ENCODE results near the gene CLSTN1.

CLSTN1 gene

GRCh38 chr1:9710037-9710436 lies 113.7 kb downstream of the CLSTN1 start:
- no peak overlapping the region for H3K14ac ChIP-seq (ENCODE audit: low read length)
- H2AK5ac ChIP-seq (ENCODE audit: low read depth, low read length), result no peak overlapping the region
- no peak overlapping the region for H3K4ac ChIP-seq (ENCODE audit: low read length)
- no peaks in the 10 kb centered on the region for H3K27me3 ChIP-seq (ENCODE audit: control insufficient read depth in 3 of 3, insufficient read depth in 3 of 3, low read depth in 1 of 3, low read length in 3 of 3)
- no peak overlapping the region for H2BK15ac ChIP-seq (ENCODE audit: low read length)
- no peak overlapping the region for H4K8ac ChIP-seq (ENCODE audit: low read depth, low read length)
- no peaks in the 10 kb centered on the region for H3K36me3 ChIP-seq (replicated peaks in 1 of 2; ENCODE audit: control insufficient read depth in 2 of 2, insufficient read depth in 2 of 2, low read length in 2 of 2)
- H2BK12ac ChIP-seq (ENCODE audit: low read length), result no peak overlapping the region
- no peak overlapping the region for H3K18ac ChIP-seq (ENCODE audit: low read length)
- H3K9ac ChIP-seq (ENCODE audit: low read depth, low read length, poor library complexity), result no peak overlapping the region
- H2AFZ ChIP-seq (ENCODE audit: low read length), result no peak overlapping the region
- H3K4me1 ChIP-seq (ENCODE audit: control insufficient read depth in 2 of 2, insufficient read depth in 1 of 2, low read depth in 1 of 2, low read length in 2 of 2), result no peaks in the 10 kb centered on the region
- no peaks in the 10 kb centered on the region for H3K9me3 ChIP-seq (replicated peaks in 1 of 2; ENCODE audit: control insufficient read depth in 2 of 2, insufficient read depth in 1 of 2, low read depth in 1 of 2, low read length in 2 of 2)
- no peak overlapping the region for H3K4me3 ChIP-seq (ENCODE audit: low read length in 2 of 2)
- H3K4me2 ChIP-seq (ENCODE audit: insufficient read depth, low read length, poor library complexity, severe bottlenecking), result no peak overlapping the region
- no peak overlapping the region for H3K27ac ChIP-seq (replicated peaks; ENCODE audit: low read length)
- DNase-seq (ENCODE audit: low spot score), result no peak
- no CpG with 5 or more reads among the region's 8 CpGs for WGBS, 2 donors (ENCODE audit: extremely low coverage in 2 of 2, insufficient read length in 2 of 2, insufficient replicate concordance in 1 of 2)
- no peak overlapping the region for H2BK5ac ChIP-seq (ENCODE audit: low read length)
- no peak overlapping the region for H3K23ac ChIP-seq (ENCODE audit: low read depth, low read length, poor library complexity)
- H4K91ac ChIP-seq (ENCODE audit: low read depth, low read length, poor library complexity), result no peak overlapping the region
- H3K79me1 ChIP-seq (ENCODE audit: low read depth, low read length), result no peaks in the 10 kb centered on the region
- H2BK120ac ChIP-seq (ENCODE audit: low read depth, low read length), result no peak overlapping the region

- Histone ChIP-seq H3K27me3 (ENCODE audit: control insufficient read depth in 3 of 3, insufficient read depth in 3 of 3, low read depth in 1 of 3, low read length in 3 of 3) (no peaks in the 10 kb centered on the region), H3K23ac (ENCODE audit: low read depth, low read length, poor library complexity) (no peak overlapping the region), H3K4me2 (ENCODE audit: insufficient read depth, low read length, poor library complexity, severe bottlenecking) (no peak overlapping the region), H3K9ac (ENCODE audit: low read depth, low read length, poor library complexity) (no peak overlapping the region), H3K18ac (ENCODE audit: low read length) (no peak overlapping the region), H4K8ac (ENCODE audit: low read depth, low read length) (no peak overlapping the region), H2BK12ac (ENCODE audit: low read length) (no peak overlapping the region), H3K4me3 (ENCODE audit: low read length in 2 of 2) (no peak overlapping the region), H3K36me3 (replicated peaks in 1 of 2; ENCODE audit: control insufficient read depth in 2 of 2, insufficient read depth in 2 of 2, low read length in 2 of 2) (no peaks in the 10 kb centered on the region), H2AK5ac (ENCODE audit: low read depth, low read length) (no peak overlapping the region), H3K9me3 (replicated peaks in 1 of 2; ENCODE audit: control insufficient read depth in 2 of 2, insufficient read depth in 1 of 2, low read depth in 1 of 2, low read length in 2 of 2) (peaks cover 6 to 10% of the 10 kb centered on the region in 2 donors), H3K27ac (replicated peaks; ENCODE audit: low read length) (no peak overlapping the region), H2AFZ (ENCODE audit: low read length) (no peak overlapping the region), H2BK120ac (ENCODE audit: low read depth, low read length) (no peak overlapping the region), H3K14ac (ENCODE audit: low read length) (no peak overlapping the region), H3K4me1 (ENCODE audit: control insufficient read depth in 2 of 2, insufficient read depth in 1 of 2, low read depth in 1 of 2, low read length in 2 of 2) (no peaks in the 10 kb centered on the region), H2BK15ac (ENCODE audit: low read length) (no peak overlapping the region), H4K91ac (ENCODE audit: low read depth, low read length, poor library complexity) (no peak overlapping the region), H2BK5ac (ENCODE audit: low read length) (no peak overlapping the region), H3K79me1 (ENCODE audit: low read depth, low read length) (no peaks in the 10 kb centered on the region), H3K4ac (ENCODE audit: low read length) (no peak overlapping the region)
- no peak for DNase-seq (ENCODE audit: low spot score)
- WGBS, 2 donors (ENCODE audit: extremely low coverage in 2 of 2, insufficient read length in 2 of 2, insufficient replicate concordance in 1 of 2), result no CpG with 5 or more reads among the region's 4 CpGs
Observed at GRCh38 chr1:9706178-9706577, 117.6 kb downstream of the CLSTN1 start.

- no peak overlapping the region for H2BK120ac ChIP-seq (ENCODE audit: low read depth, low read length)
- no CpG with 5 or more reads among the region's 8 CpGs for WGBS, 2 donors (ENCODE audit: extremely low coverage in 2 of 2, insufficient read length in 2 of 2, insufficient replicate concordance in 1 of 2)
- no peaks in the 10 kb centered on the region for H3K36me3 ChIP-seq (replicated peaks in 1 of 2; ENCODE audit: control insufficient read depth in 2 of 2, insufficient read depth in 2 of 2, low read length in 2 of 2)
- H3K27ac ChIP-seq (replicated peaks; ENCODE audit: low read length), result no peak overlapping the region
- H3K4me1 ChIP-seq (ENCODE audit: control insufficient read depth in 2 of 2, insufficient read depth in 1 of 2, low read depth in 1 of 2, low read length in 2 of 2), result no peaks in the 10 kb centered on the region
- H3K9ac ChIP-seq (ENCODE audit: low read depth, low read length, poor library complexity), result no peak overlapping the region
- H3K27me3 ChIP-seq (ENCODE audit: control insufficient read depth in 3 of 3, insufficient read depth in 3 of 3, low read depth in 1 of 3, low read length in 3 of 3), result peaks cover 0 to 6% (median 0%) of the 10 kb centered on the region in 3 experiments
- no peak overlapping the region for H2BK5ac ChIP-seq (ENCODE audit: low read length)
- no peak overlapping the region for H4K91ac ChIP-seq (ENCODE audit: low read depth, low read length, poor library complexity)
- no peak overlapping the region for H3K4me2 ChIP-seq (ENCODE audit: insufficient read depth, low read length, poor library complexity, severe bottlenecking)
- peaks cover 6 to 10% of the 10 kb centered on the region in 2 donors for H3K9me3 ChIP-seq (replicated peaks in 1 of 2; ENCODE audit: control insufficient read depth in 2 of 2, insufficient read depth in 1 of 2, low read depth in 1 of 2, low read length in 2 of 2)
- no peak overlapping the region for H2BK15ac ChIP-seq (ENCODE audit: low read length)
- H3K23ac ChIP-seq (ENCODE audit: low read depth, low read length, poor library complexity), result no peak overlapping the region
- DNase-seq (ENCODE audit: low spot score), result no peak
- H2BK12ac ChIP-seq (ENCODE audit: low read length), result no peak overlapping the region
- H3K4ac ChIP-seq (ENCODE audit: low read length), result no peak overlapping the region
- no peaks in the 10 kb centered on the region for H3K79me1 ChIP-seq (ENCODE audit: low read depth, low read length)
- H2AK5ac ChIP-seq (ENCODE audit: low read depth, low read length), result no peak overlapping the region
- no peak overlapping the region for H3K14ac ChIP-seq (ENCODE audit: low read length)
- H2AFZ ChIP-seq (ENCODE audit: low read length), result no peak overlapping the region
- H3K4me3 ChIP-seq (ENCODE audit: low read length in 2 of 2), result no peak overlapping the region
- H3K18ac ChIP-seq (ENCODE audit: low read length), result no peak overlapping the region
- H4K8ac ChIP-seq (ENCODE audit: low read depth, low read length), result no peak overlapping the region
Observed at GRCh38 chr1:9705337-9706093, 118.2 kb downstream of the CLSTN1 start.

- DNase-seq (ENCODE audit: low spot score), result no peak
- H3K36me3 ChIP-seq (replicated peaks in 1 of 2; ENCODE audit: control insufficient read depth in 2 of 2, insufficient read depth in 2 of 2, low read length in 2 of 2), result no peaks in the 10 kb centered on the region
- no peak overlapping the region for H3K23ac ChIP-seq (ENCODE audit: low read depth, low read length, poor library complexity)
- H2BK120ac ChIP-seq (ENCODE audit: low read depth, low read length), result no peak overlapping the region
- no peak overlapping the region for H3K18ac ChIP-seq (ENCODE audit: low read length)
- H2AK5ac ChIP-seq (ENCODE audit: low read depth, low read length), result no peak overlapping the region
- H2BK15ac ChIP-seq (ENCODE audit: low read length), result no peak overlapping the region
- no peak overlapping the region for H2AFZ ChIP-seq (ENCODE audit: low read length)
- H3K27me3 ChIP-seq (ENCODE audit: control insufficient read depth in 3 of 3, insufficient read depth in 3 of 3, low read depth in 1 of 3, low read length in 3 of 3), result peaks cover 0 to 15% (median 0%) of the 10 kb centered on the region in 3 experiments
- no peak overlapping the region for H3K4me3 ChIP-seq (ENCODE audit: low read length in 2 of 2)
- no peak overlapping the region for H4K91ac ChIP-seq (ENCODE audit: low read depth, low read length, poor library complexity)
- no CpG with 5 or more reads among the region's 3 CpGs for WGBS, 2 donors (ENCODE audit: extremely low coverage in 2 of 2, insufficient read length in 2 of 2, insufficient replicate concordance in 1 of 2)
- no peak overlapping the region for H3K9ac ChIP-seq (ENCODE audit: low read depth, low read length, poor library complexity)
- H3K79me1 ChIP-seq (ENCODE audit: low read depth, low read length), result no peaks in the 10 kb centered on the region
- no peak overlapping the region for H2BK12ac ChIP-seq (ENCODE audit: low read length)
- H3K14ac ChIP-seq (ENCODE audit: low read length), result no peak overlapping the region
- H2BK5ac ChIP-seq (ENCODE audit: low read length), result no peak overlapping the region
- H4K8ac ChIP-seq (ENCODE audit: low read depth, low read length), result no peak overlapping the region
- H3K4ac ChIP-seq (ENCODE audit: low read length), result no peak overlapping the region
- H3K4me1 ChIP-seq (ENCODE audit: control insufficient read depth in 2 of 2, insufficient read depth in 1 of 2, low read depth in 1 of 2, low read length in 2 of 2), result no peaks in the 10 kb centered on the region
- H3K27ac ChIP-seq (replicated peaks; ENCODE audit: low read length), result no peak overlapping the region
- no peak overlapping the region for H3K4me2 ChIP-seq (ENCODE audit: insufficient read depth, low read length, poor library complexity, severe bottlenecking)
- H3K9me3 ChIP-seq (replicated peaks in 1 of 2; ENCODE audit: control insufficient read depth in 2 of 2, insufficient read depth in 1 of 2, low read depth in 1 of 2, low read length in 2 of 2), result peaks cover 6 to 10% of the 10 kb centered on the region in 2 donors
Observed at GRCh38 chr1:9703681-9704080, 120.1 kb downstream of the CLSTN1 start.

Data from neuronal stem cell (in vitro differentiated cells).